DND-41 (cell line): Measurements from ENCODE around the gene MYL6.

Experiments
- CTCF ChIP-seq: IDR thresholded peaks from 2 replicates; pipeline ENCODE4 v1.5.1; 2012; ENCODE audit warnings: borderline replicate concordance, low read length, moderate library complexity, mild to moderate bottlenecking; ENCODE audit not compliant: poor library complexity, severe bottlenecking; ENCODE audit errors: extremely low read depth
- EZH2 ChIP-seq: IDR thresholded peaks from 3 replicates; pipeline ENCODE4 v1.6.1; 2012; ENCODE audit warnings: borderline replicate concordance, low read depth, mild to moderate bottlenecking, moderate library complexity, low read length, inconsistent platforms; ENCODE audit not compliant: severe bottlenecking

DNA sequence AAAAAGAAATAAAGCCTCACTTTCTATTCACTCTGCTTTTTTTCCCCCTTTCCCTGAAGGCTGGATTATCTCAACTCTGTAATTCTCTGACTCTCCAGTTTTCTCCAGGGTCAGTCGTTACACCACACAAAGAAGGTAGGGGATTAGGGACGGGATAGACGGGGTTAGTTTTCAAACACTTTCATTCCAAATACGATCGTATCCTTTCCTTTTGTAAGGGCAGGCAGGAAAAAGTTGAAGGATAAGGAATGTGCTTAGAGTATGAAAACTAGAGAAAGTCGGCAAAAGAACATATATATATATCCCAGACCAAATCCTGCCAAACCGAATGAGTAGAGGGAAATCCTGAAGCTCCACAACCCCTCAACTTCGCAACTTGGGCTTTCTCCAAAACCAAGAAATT is 30.7 kb upstream of the MYL6 start:
- TF ChIP-seq CTCF (no peak), EZH2 (no peak)
